HG03439 (cell line): Measurements from ENCODE around the gene CAND1.
"Not testable (repeated sequence)": the region's sequence is repeated elsewhere in the genome, so short reads cannot be mapped to it uniquely, and the experiment has no call there.

ENCODE experiments used
- ATAC-seq: cut with Tn5 transposase; IDR thresholded peaks from one replicate; pipeline ENCODE4 v1.9.1; 2021; ENCODE audit warnings: mild to moderate bottlenecking, moderate library complexity; ENCODE audit not compliant: unreplicated experiment

Gene CAND1

GRCh38 chr12:67338426-67338825, 69.3 kb downstream of the CAND1 start:
- no peak for ATAC-seq

GRCh38 chr12:67339530-67339929, 70.4 kb downstream of the CAND1 start:
- no peak for ATAC-seq

GRCh38 chr12:67341086-67341485, 71.9 kb downstream of the CAND1 start:
- ATAC-seq, result not testable (repeated sequence)

GRCh38 chr12:67344979-67345710, 76.0 kb downstream of the CAND1 start:
- no peak for ATAC-seq

GRCh38 chr12:67348683-67349082, 79.5 kb downstream of the CAND1 start:
- no peak for ATAC-seq

- ATAC-seq, result no peak
Observed at GRCh38 chr12:67352682-67353081, 83.5 kb downstream of the CAND1 start.

DNA sequence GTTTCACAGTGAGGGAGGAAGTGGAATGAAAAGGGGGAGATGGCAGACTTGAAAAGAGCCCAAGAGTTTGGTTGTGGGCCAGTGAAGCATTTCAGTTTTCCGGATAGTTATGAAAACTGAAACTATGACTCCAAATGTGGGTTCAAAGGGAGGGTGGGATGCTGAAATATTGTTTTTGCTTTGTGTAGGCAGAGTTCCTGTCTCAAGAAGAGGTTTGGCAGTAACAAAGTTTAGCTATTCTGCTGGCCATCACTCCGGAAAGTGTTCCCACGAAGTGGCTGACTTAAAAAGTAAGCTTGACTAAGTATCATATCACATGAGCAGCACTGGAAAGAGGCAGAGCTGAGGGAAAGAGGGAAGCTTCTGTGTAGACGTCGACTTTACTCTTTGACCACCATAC, 85.2 kb downstream of the CAND1 start:
- ATAC-seq, result no peak

DNA sequence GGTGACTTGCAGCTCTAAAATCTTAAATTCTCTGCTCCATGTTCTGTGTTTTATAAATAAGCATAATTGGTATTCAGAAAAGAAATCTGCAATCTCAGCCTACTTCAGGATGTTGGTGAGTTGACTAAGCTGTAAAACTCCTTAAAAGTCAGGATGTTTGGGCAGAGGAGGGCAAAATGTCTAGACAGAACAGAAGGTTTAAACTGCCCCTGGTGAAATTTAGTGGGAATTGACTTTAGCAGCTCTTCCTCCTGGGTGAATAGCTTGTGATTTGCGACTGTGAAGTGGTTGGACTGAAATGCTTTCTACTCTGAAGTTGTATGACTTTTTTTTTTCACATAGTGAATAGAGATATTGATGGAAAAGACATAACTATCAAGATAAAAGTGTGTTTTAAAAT, 85.8 kb downstream of the CAND1 start:
- no peak for ATAC-seq

- ATAC-seq, result no peak
Observed at GRCh38 chr12:67355428-67356379, 86.5 kb downstream of the CAND1 start.

GRCh38 chr12:67356380-67356774, 87.2 kb downstream of the CAND1 start:
- ATAC-seq, result no peak

GRCh38 chr12:67357376-67358125, 88.4 kb downstream of the CAND1 start:
- no peak for ATAC-seq

DNA sequence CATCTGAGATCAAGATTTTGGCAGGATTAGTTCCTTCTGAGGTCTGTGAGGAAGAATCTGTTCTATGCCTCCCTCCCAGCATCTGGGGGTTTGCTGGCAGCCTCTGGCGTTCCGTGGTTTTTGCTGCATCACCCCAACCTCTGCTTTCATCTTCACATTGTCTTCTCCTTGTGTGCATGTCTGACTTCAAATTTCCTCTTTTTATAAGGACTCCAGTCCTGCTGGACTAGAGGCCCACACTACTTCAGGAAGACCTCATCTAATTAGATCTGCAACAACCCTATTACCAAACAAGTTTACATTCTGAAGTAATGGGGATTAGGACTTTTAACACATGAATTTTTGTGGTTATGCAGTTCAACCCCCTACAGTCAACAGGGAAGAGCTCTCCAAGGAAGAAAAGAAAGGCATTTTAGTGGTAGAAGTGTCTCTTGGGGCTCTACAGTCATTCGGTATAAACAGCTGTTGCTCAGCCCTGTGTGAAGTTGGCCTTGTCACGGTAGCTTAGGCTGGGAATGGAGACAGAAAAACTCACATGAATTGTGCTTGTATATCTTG, 89.7 kb downstream of the CAND1 start:
- ATAC-seq, result no peak

GRCh38 chr12:67362526-67362925, 93.4 kb downstream of the CAND1 start:
- no peak for ATAC-seq

- no peak for ATAC-seq
Observed at GRCh38 chr12:67364228-67364627, 95.1 kb downstream of the CAND1 start.

DNA sequence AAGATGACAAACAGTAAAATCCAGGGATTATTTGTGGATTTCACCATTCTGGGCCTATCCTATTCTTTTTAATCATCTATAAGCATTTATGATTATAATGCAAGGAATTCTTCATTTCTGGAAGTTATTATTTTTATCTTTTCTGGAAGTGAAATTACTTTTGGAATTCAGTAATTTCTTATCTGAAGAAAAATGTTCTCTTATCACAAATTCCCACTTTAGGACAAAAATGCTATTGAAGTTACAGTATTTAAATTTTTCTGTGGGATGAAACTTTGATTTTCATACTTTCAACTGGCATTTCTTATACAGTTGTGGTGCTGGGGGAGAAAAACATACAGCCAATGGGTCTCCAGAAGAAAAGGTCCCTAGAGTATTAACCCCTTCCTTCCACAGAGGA, 96.0 kb downstream of the CAND1 start:
- ATAC-seq, result no peak

DNA sequence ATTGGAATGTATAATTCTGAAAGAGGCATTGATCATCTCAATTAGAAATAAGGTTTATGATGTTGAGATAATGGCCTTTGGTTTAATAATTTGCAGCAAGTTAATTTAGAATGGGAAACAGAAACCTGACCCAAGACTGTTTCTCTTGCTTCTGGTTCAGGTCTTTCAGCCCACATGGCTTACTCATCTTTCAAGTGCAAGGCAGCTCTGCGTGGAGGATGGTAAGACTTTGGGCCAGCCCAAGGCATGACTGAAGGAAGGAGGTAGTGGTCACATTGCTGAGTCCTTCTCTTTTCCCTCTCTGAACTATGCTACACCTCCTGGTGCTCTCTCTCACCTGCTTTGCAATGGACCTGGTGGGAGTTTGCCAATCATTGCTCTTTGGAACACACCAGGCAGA, 98.7 kb downstream of the CAND1 start:
- no peak for ATAC-seq
